ES-I3 (cell line): ENCODE measurements around the gene HEATR1.

Experiments used
- H3K36me3 ChIP-seq: 2 replicates; pipeline ENCODE4 v1.6.1; 2013; ENCODE audit warnings: mild to moderate bottlenecking, low read length, control low read depth, moderate library complexity; ENCODE audit not compliant: insufficient read depth
- H3K4me1 ChIP-seq: 2 replicates; pipeline ENCODE4 v1.6.1; 2013; ENCODE audit warnings: mild to moderate bottlenecking, control low read depth, low read length; ENCODE audit not compliant: insufficient read depth
- H3K9ac ChIP-seq: 2 replicates; pipeline ENCODE4 v1.6.1; 2013; ENCODE audit warnings: low read depth, mild to moderate bottlenecking, low read length, moderate library complexity
- H3K9me3 ChIP-seq: 2 replicates; pipeline ENCODE4 v1.6.1; 2013; ENCODE audit warnings: mild to moderate bottlenecking, low read length, moderate library complexity; ENCODE audit not compliant: control insufficient read depth, insufficient read depth

HEATR1 gene, protein sequence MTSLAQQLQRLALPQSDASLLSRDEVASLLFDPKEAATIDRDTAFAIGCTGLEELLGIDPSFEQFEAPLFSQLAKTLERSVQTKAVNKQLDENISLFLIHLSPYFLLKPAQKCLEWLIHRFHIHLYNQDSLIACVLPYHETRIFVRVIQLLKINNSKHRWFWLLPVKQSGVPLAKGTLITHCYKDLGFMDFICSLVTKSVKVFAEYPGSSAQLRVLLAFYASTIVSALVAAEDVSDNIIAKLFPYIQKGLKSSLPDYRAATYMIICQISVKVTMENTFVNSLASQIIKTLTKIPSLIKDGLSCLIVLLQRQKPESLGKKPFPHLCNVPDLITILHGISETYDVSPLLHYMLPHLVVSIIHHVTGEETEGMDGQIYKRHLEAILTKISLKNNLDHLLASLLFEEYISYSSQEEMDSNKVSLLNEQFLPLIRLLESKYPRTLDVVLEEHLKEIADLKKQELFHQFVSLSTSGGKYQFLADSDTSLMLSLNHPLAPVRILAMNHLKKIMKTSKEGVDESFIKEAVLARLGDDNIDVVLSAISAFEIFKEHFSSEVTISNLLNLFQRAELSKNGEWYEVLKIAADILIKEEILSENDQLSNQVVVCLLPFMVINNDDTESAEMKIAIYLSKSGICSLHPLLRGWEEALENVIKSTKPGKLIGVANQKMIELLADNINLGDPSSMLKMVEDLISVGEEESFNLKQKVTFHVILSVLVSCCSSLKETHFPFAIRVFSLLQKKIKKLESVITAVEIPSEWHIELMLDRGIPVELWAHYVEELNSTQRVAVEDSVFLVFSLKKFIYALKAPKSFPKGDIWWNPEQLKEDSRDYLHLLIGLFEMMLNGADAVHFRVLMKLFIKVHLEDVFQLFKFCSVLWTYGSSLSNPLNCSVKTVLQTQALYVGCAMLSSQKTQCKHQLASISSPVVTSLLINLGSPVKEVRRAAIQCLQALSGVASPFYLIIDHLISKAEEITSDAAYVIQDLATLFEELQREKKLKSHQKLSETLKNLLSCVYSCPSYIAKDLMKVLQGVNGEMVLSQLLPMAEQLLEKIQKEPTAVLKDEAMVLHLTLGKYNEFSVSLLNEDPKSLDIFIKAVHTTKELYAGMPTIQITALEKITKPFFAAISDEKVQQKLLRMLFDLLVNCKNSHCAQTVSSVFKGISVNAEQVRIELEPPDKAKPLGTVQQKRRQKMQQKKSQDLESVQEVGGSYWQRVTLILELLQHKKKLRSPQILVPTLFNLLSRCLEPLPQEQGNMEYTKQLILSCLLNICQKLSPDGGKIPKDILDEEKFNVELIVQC (N-terminal part only)

GRCh38 chr1:236603991-236604904, at the start of gene HEATR1:
TSS of gene HEATR1 (minus strand) at chr1:236604516. CDS start at chr1:236604095, 421 bp downstream.
- Histone ChIP-seq H3K36me3 (0 out of 2 replicates have a peak, but pooled peaks cover 10% of the 10 kb centered on the region), H3K4me1 (no peaks in the 10 kb centered on the region), H3K9me3 (no peaks in the 10 kb centered on the region), H3K9ac (peak within 1 kb of the TSS; percentile 94)

DNA sequence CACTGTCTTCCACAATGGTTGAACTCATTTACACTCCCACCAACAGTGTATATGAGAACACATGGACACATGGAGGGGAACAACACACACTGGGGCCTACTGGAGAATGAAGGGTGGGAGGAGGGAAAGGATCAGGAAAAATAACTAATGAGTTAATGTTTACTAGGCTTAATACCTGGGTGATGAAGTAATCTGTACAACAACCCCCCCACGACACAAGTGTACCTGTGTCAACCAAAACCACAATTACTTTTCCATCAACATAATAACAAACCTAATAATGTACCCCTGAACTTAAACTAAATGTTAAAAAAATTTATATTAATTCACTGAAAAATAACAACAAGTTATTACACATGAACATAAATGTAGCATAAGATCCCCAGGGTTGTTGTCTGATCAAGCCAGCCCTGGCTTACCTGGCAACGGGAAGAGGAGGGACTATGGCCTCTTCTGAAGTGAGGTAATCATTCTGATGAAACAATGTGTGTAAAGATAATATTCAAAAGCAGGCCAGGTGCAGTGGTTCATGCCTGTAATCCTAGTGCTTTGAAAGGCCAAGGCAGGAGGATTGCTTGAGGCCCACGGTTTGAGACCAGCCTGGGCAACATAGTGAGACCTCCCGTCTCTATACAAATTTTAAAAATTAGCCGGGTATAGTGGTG, 40.8 kb upstream of the HEATR1 start:
- Histone ChIP-seq H3K4me1 (no peaks in the 10 kb centered on the region), H3K9ac (no peak overlapping the region), H3K9me3 (no peaks in the 10 kb centered on the region), H3K36me3 (no peaks in the 10 kb centered on the region)

- Histone ChIP-seq H3K9ac (no peak overlapping the region), H3K4me1 (no peaks in the 10 kb centered on the region), H3K36me3 (no peaks in the 10 kb centered on the region), H3K9me3 (no peaks in the 10 kb centered on the region)
Observed at GRCh38 chr1:236642763-236643162, 38.4 kb upstream of the HEATR1 start.

DNA sequence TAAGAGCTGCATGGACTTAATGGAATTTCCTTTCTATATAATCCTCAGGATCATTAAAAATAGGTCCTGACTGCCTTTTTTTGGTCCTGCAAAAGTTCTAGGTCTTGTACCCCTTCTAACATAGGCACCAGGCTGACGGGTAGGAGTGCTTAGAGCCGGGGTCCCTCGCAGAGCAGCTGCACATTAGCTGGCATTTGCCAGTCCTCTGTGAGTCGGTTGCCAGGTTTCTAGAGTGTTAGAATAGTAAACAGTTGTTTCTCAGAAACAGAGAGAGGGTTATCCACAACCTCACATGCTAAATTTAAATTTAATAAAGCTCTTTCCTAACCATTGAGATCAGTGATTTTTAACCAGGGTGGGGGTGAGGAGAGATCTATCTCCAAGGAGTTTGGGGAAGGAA, 35.4 kb upstream of the HEATR1 start:
- H3K36me3 ChIP-seq, result no peaks in the 10 kb centered on the region
- no peak overlapping the region for H3K9ac ChIP-seq
- H3K4me1 ChIP-seq, result no peaks in the 10 kb centered on the region
- H3K9me3 ChIP-seq, result no peaks in the 10 kb centered on the region

DNA sequence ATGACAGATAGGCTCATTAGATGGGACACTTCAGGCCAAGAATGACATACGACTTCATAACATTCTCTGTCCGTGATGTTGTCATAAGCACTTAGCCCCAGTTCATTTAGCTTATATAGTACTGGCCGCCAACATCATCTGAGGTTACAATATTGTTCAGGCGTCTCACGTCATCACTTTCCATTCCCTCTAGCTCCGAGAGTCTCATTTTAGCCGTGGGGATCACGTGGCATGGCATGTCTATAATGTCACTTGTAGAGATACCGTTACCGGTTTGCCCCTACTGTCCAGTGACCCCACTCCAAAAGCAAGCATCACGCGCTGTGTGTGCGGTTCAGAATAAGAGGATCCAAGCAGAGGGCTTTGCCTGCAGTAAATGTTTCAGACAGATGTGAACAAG, 34.6 kb upstream of the HEATR1 start:
- Histone ChIP-seq H3K9ac (no peak overlapping the region), H3K36me3 (no peaks in the 10 kb centered on the region), H3K4me1 (no peaks in the 10 kb centered on the region), H3K9me3 (no peaks in the 10 kb centered on the region)

- Histone ChIP-seq H3K9me3 (no peaks in the 10 kb centered on the region), H3K9ac (no peak overlapping the region), H3K4me1 (no peaks in the 10 kb centered on the region), H3K36me3 (no peaks in the 10 kb centered on the region)
Observed at GRCh38 chr1:236636017-236636416, 31.7 kb upstream of the HEATR1 start.

GRCh38 chr1:236627727-236628408, 23.6 kb upstream of the HEATR1 start:
- H3K36me3 ChIP-seq, result no peaks in the 10 kb centered on the region; the same call in 1 of the 2 replicates
- peaks cover 3% of the 10 kb centered on the region; the same call in 1 of the 2 replicates for H3K9me3 ChIP-seq
- no peak overlapping the region for H3K9ac ChIP-seq
- no peaks in the 10 kb centered on the region for H3K4me1 ChIP-seq

GRCh38 chr1:236623371-236624166, 19.3 kb upstream of the HEATR1 start:
- Histone ChIP-seq H3K4me1 (no peaks in the 10 kb centered on the region), H3K9me3 (peaks cover 21% of the 10 kb centered on the region)

DNA sequence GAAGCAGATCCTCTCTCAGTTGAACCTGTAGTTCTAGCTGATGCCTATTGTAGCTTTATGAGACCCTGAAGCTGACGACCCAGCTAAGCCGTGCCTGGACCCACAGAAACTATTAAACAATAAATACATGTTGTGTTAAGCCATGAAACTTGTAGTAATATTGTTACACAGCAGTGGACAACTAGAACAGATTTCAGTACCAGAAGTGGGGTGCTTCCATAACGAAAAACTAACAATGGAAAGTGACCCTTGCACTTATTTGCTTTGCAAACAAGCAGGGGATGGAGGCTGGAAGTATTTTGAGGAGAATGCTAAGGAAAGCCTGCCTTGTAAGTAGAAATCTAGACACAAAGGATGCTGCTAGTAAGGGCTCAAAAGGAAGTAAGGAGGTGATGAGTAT, 18.1 kb upstream of the HEATR1 start:
- Histone ChIP-seq H3K36me3 (no peaks in the 10 kb centered on the region; the same call in 1 of the 2 replicates), H3K9me3 (peaks cover 21% of the 10 kb centered on the region), H3K4me1 (no peaks in the 10 kb centered on the region), H3K9ac (no peak overlapping the region)

More at GRCh38 chr1:236623371-236624166, 19.3 kb upstream of the HEATR1 start:
- H3K9ac ChIP-seq, result no peak overlapping the region
- H3K36me3 ChIP-seq, result no peaks in the 10 kb centered on the region; the same call in 1 of the 2 replicates

DNA sequence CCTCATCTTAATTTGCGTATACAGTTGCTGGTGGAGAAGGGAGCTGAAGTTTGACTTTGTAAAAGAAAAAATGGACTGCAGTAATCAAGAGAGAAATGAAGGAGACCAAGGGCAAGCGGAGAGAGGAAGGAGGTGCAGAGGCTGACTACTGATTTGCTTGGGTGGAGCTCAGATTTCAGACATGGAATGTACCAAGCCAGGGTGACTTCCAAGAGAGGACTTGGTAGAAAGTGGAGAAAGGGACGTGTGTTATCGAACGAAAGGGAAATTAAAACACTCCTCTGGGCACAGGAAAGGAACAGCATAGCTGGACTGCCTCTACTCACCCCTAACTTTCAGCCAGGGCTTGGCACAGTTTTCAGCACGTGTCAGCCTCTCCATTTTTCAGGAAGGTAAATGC, 15.1 kb upstream of the HEATR1 start:
- H3K36me3 ChIP-seq, result no peaks in the 10 kb centered on the region; the same call in 1 of the 2 replicates
- peaks cover 21% of the 10 kb centered on the region for H3K9me3 ChIP-seq
- no peak overlapping the region for H3K9ac ChIP-seq
- H3K4me1 ChIP-seq, result no peaks in the 10 kb centered on the region

GRCh38 chr1:236618507-236618906, 14.2 kb upstream of the HEATR1 start:
- peaks cover 21% of the 10 kb centered on the region for H3K9me3 ChIP-seq
- no peaks in the 10 kb centered on the region for H3K4me1 ChIP-seq
- no peak overlapping the region for H3K9ac ChIP-seq

More at GRCh38 chr1:236618507-236618906, 14.2 kb upstream of the HEATR1 start:
- H3K36me3 ChIP-seq, result no peaks in the 10 kb centered on the region; the same call in 1 of the 2 replicates
